Stimulated activated CD8-positive, alpha-beta memory T cell treated with anti-CD3 and anti-CD28 coated beads, Interleukin-2, amount 100 ng/mL, for 1 hour (primary cell): ENCODE data around the gene LRRC74A.

Source experiments
- DNase-seq, 2 donors: peaks; one replicate each; pipeline ENCODE4 v3.0.0-alpha.2; 2020; ENCODE audit warnings: low read depth in 2 of 2

The LRRC74A gene

GRCh38 chr14:76810525-76810924 lies 15.7 kb upstream of the LRRC74A start:
- DNase-seq, result no peak

DNA sequence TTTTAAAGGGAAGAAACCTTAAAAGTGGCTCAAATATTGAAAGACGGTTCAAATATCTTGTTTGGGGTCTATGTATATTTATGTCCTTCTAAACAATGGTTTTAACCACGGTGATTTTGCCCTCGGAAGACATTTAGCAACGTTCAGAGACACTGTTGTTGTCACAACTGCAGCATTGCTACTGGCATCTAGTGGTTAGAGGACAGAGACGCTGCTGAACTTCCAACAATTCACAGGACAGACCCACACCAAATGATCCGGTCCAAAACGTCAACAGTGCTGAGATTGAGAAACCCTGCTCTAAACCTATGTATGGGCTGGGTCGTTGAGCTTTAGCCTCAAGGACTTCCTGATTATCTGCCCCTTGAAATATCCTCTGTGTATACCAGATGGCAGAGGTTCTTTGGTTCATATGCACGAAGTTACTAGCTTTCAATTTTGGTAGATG lies 15.2 kb upstream of the LRRC74A start:
- no peak for DNase-seq

- no peak for DNase-seq
Observed at GRCh38 chr14:76811561-76811960, 14.6 kb upstream of the LRRC74A start.

DNA sequence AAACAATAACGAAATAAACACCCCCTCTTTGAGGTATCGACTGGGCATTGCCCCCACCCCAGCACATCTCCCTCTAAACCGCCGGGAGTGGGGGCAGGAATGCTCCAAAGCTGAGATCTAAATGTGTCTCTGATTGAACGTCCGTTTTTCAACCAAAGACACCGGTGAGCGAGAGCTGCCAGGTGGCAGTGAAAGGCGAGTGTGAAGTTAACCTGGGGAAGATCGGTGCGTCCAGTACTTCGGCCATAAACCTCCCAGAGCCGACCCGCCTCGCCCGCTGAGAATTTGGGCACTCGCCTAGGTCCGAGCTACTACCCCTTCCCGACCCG lies 14.2 kb upstream of the LRRC74A start:
- DNase-seq, result no peak

DNA sequence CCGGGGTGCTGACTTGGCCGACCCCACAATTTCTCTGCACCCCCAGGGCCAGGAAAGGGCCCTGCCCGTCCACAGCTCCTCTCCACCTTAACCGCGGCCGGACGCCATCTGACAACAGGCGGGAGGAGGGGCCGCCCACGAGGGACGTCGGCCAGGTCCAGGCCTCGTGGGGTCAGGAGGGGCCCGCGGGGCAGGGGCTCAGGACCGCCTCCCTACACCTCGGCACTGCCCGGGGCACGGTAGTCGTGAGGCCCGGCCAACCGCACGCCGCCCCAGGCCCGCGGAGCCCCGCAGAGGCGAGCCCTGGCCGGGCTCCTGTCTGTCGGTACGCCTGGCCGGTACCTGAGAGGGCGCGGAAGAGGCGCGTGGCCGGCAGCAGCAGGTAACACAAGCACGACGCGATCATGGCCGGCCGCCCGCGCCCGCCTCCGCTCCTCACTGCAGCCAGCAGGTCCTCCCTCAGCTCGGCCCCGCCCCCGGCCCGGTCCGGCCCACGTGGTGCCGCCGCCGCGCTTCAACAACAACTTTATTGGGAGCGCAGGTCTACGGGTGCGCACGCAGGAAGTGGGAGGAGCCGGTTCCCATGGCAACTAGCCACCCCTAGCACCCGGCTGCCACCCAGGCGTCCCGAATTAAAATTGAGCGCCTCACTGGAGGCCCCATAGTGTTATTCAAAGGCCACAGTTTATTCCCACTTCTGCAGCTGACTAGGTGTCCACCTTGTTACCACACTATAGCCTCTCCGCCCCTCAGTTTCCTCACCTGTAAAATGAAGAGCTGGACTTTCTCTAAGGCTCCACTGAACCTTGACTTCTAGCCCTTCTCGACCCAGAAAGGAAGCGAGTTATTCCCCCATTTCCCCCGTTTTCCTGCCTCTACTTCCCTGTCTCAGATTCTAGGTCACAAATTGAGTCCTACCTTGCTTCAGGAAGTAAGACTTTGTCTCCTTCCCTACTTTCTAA lies 13.5 kb upstream of the LRRC74A start, which contains the start of gene ANGEL1:
TSS of gene ANGEL1 (minus strand) at position 461 of the 962 bp plus-strand sequence. CDS start at position 406, 55 bp downstream.
- peak; percentile 96 to 98 for DNase-seq

DNA sequence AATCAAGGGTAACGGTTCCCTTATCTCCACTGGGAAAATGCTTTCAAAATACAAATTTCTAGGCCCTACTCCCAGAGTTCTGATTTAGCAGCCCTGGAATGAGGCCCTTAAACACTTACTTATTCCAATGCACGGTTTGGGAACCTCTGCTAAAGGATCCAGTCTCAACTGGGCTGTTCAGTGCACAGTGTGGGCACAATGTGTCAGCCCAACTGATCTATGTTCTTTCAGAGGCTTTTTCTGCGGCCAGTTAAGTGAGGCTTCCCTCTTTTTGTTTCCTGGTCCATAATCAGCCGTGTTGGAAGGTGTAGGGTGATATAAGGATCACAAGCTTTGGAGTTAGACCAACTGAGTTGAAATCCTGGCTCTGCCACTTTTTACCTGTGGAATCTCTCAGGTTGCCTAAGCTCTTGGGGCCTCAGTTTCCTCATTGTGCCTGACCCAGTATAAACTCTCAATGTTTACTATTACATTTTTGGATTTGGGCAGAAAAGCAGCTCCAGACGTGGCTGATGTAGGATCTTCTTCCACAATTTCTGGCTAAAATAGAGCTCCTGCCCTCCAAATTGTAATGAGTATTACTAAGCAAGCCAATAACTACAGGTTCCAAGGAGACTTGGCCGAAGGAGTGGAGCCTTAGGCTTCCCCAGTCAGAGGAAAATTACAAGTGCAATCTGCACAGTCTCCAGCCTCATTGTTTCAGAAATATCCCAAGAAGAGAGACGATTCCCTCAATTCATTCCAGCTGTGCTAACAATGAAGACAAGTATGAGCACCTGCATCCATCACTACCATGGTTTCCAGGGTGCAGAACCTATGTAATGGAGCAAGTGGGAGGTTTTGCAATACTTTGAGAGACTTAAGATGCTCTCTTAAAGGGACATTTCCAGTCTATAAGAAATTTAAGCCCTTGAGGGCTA lies 11.2 kb upstream of the LRRC74A start:
- DNase-seq, result no peak

- no peak for DNase-seq
Observed at GRCh38 chr14:76820700-76821099, 5.5 kb upstream of the LRRC74A start.

DNA sequence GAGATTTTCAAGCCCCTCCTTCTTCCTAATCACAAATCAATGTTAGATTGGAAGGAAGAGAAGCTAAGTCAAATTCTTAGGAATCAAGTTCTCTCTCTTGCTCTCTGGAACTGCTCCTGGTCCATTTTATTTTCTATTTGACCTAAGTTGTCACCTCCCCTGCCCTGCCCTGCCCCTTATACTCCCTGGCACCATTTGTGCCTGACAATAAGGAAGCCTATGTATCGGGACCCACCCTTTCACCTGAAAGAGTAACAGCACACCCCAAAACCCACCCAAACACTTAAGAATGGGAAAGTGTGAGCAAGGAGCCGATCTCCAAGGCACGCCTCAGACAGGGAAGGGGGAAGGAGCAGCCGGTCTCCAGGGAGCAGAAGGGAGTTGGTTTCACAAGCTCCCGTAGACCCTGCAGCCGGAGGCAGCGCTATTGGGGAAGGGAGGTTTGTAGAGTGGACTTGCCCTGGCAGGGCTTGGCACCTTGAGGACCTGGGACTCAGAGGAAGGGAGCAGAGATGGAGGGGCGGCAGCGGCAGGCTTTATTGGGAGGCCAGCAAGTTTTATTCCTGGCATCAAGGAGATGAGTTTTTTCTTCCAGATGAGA lies 1.6 kb downstream of the LRRC74A start:
- no peak for DNase-seq

- DNase-seq, result no peak
Observed at GRCh38 chr14:76828339-76829012, 2.3 kb downstream of the LRRC74A start.

DNA sequence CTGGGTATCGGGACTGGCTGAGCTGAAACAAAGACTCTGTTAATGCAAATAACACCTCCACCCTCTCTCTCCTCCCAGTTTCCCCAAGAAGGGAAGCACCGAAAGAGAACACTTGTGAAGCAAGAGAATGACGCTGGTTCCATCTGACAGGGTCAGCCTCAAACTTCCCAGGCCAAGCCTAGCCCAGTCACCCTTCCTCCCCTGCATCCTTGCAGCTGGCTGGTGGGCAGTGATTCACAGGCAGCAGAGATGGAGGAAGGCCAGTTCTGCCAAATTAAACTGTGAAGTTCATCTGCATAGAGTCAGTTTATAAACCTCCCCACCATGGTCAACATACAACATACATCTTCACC lies 2.8 kb downstream of the LRRC74A start:
- DNase-seq, result no peak

GRCh38 chr14:76829650-76830421 lies 3.6 kb downstream of the LRRC74A start:
- DNase-seq, result no peak

GRCh38 chr14:76830556-76830955 lies 4.3 kb downstream of the LRRC74A start:
- no peak for DNase-seq

GRCh38 chr14:76832503-76832988 lies 6.3 kb downstream of the LRRC74A start:
- no peak for DNase-seq

- no peak for DNase-seq
Observed at GRCh38 chr14:76833011-76833410, 6.8 kb downstream of the LRRC74A start.

- DNase-seq, result no peak
Observed at GRCh38 chr14:76834241-76834661, 8.0 kb downstream of the LRRC74A start.

GRCh38 chr14:76836029-76836630 lies 9.9 kb downstream of the LRRC74A start:
- DNase-seq, result no peak

- no peak for DNase-seq
Observed at GRCh38 chr14:76837524-76837923, 11.3 kb downstream of the LRRC74A start.

DNA sequence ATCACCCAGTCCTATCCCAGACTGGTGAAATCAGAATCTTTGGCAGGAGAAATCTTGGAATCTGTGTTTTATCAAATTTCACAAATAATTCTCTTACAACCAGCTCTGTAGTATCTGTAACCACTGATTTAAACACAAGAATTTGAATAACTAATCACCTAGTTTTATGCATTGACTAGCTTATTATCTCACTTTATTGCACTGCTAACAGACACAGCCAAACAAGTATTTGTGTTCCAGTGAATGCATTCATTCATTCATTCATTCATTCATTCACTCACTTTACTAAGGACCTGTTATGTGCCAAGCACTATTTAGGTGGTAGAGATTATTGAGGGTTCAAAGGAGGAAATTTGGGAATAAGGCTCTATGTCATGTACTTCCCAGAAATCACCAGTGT lies 16.2 kb downstream of the LRRC74A start:
- no peak for DNase-seq

DNA sequence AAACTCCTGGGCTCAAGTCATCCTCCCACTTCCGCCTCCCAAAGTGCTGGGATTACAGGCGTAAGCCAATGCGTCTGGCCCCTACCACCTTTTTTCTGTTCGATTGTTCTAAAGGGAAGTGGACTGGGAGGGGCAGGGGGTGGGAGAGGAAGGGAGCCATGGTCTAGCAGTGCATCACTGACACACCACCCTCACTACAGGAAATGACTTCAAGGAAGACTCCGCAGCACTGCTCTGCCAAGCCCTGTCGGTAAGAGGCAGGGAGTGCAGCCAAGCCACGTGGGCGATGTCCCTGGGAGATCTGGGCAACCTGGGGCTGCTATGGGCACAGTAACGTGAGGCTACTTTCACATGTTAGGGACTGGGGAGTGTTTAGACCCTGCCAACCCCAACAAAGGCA lies 18.0 kb downstream of the LRRC74A start:
- peak; percentile 13 to 16 for DNase-seq
